ENCODE measurements around the gene RECQL5. TPM values are rescaled to one million over a fixed set of nuclear protein-coding genes. Genes with fewer than 3 reads are reported as not detected.

RECQL5 gene
- total RNA-seq, 1 donor from 2014 or later, result 11.2 TPM

- peak; percentile 6 to 53 for DNase-seq (ENCODE audit: low read depth in 2 of 2)
Measured at GRCh38 chr17:75619506-75620431, 47.2 kb downstream of the RECQL5 start.

GRCh38 chr17:75617675-75618074 is 49.3 kb downstream of the RECQL5 start:
- no peak for DNase-seq (ENCODE audit: low read depth in 2 of 2)

DNA sequence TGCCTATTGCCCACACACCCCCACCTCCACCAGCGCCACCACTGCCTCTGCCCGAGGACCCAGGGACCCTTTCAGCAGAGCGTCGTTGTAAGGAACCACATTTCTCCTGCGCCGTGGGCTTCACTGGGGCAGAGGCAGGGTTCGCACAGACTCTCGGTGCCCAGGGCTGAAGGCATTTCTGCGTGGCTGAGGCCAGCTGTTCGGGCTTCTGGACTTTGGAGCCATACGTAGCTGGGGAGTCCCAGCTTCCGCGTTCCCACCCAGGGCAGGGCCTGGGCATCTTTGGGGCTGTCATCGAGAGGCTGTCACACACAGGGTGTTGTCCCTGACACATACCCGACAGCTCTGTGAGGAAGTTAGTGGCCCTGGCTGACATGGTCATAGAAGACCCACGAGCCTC is 49.7 kb downstream of the RECQL5 start:
- no peak for DNase-seq (ENCODE audit: low read depth in 2 of 2)

- DNase-seq (ENCODE audit: low read depth in 2 of 2), result no peak
Measured at GRCh38 chr17:75616521-75617122, 50.3 kb downstream of the RECQL5 start.

GRCh38 chr17:75615301-75615700 is 51.7 kb downstream of the RECQL5 start:
- DNase-seq (ENCODE audit: low read depth in 2 of 2), result no peak

DNA sequence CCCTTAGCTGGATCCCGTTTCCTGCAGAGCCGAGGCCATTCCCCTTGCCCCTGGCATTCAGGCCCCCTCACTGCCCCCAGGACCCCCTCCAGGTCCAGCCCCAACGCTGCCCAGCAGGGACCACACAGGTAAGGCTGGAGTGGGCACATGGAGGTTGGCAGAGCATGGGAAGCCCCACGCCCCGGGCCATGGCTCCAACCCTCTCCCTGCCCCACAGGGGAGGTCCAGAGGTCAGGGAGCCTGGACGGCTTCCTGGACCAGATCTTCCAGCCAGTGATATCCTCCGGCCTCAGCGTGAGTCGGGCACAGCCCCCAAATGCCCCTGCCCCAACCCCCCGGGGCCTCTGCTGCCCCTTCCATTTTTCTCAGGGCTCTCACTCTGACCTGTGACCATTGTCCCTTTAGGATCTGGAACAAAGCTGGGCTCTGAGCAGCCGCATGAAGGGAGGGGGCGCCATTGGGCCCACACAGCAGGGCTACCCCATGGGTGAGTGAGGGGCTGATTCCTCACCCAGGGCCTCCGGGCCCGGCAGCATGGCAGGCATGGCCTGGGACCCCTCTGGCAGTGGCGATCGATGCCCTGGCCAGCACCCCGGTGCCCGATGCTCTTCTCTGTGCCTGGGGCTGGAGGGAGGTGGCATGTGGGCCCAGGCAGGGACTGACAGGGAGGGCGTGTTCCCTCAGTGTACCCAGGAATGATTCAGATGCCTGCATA is 52.2 kb downstream of the RECQL5 start:
- DNase-seq (ENCODE audit: low read depth in 2 of 2), result no peak

- no peak for DNase-seq (ENCODE audit: low read depth in 2 of 2)
Measured at GRCh38 chr17:75614006-75614405, 52.9 kb downstream of the RECQL5 start.

DNA sequence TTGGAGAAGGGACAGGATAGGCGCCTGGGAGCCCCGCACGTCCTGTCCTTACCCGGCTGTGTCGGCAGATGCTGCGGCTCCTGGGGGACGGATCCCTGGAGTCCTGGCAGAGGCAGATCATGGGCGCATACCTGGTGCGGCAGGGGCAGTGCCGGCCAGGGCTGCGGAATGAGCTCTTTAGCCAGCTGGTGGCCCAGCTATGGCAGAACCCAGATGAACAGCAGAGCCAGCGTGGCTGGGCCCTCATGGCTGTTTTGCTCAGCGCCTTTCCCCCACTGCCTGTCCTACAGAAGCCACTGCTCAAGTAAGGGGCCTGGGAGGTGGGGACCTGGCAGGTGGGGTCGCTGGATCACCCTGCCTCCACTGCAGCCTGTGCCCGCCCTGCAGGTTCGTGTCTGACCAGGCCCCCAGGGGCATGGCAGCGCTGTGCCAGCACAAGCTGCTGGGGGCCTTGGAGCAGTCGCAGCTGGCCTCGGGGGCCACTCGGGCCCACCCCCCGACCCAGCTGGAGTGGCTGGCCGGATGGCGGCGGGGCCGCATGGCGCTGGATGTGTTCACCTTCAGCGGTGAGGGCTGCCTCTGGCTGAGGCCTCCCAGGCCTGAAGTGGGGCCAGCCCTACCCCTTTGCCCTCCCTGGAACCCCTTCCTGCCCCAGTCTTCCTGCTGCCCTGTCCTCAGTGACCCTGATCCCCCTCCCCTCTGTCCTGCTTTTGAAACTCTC is 53.9 kb downstream of the RECQL5 start:
- no peak for DNase-seq (ENCODE audit: low read depth in 2 of 2)

GRCh38 chr17:75611851-75612429 is 55.0 kb downstream of the RECQL5 start:
- no peak for DNase-seq (ENCODE audit: low read depth in 2 of 2)

DNA sequence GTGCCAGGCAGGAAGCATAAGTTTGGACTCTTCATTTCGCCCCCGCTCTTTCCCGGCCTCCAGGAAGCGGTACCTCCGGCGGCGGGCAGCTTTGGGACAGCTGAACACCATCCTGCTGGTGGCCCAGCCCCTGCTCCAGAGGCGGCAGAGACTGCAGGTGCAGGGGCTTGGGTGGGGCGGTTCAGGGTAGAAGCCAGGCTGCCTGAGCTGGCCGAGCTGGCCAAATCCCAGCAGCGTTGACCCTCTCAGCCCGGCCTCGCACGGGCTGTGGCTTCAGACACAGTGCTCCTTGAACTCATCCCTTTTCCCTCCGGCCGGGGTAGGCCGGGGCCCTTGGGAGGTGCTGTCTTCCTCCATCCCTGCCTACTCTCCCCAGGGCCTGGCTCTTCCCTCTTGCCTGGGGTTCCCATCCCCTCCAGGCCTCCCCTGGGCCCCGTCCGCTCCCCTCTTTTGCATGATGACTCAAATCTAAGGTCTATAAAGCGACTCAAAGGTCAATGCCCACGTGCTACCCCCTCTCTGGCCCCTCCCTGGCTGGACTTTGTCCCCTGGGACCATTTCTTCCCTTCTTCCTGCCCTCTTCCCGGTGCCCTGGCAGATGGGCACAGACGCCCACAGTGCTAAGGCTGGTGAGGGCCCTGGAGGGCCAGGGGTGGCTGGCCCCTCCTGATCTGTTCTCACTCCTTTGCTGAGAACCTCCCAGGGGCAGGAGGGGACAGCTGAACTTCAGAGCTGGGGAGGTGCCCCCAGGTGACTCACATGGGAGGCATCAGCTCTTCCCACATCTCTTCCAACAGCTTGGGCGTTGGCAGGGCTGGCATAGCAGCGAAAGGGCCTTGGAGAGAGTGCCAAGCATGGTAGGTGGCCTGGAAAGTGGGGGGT is 56.6 kb downstream of the RECQL5 start:
- DNase-seq (ENCODE audit: low read depth in 2 of 2), result no peak

GRCh38 chr17:75607086-75607485 is 59.9 kb downstream of the RECQL5 start:
- no peak for DNase-seq (ENCODE audit: low read depth in 2 of 2)

- DNase-seq (ENCODE audit: low read depth in 2 of 2), result no peak
Measured at GRCh38 chr17:75605790-75606189, 61.2 kb downstream of the RECQL5 start.

GRCh38 chr17:75604034-75604695 is 62.8 kb downstream of the RECQL5 start:
- no peak for DNase-seq (ENCODE audit: low read depth in 2 of 2)

GRCh38 chr17:75603123-75603522 is 63.8 kb downstream of the RECQL5 start:
- no peak for DNase-seq (ENCODE audit: low read depth in 2 of 2)

DNA sequence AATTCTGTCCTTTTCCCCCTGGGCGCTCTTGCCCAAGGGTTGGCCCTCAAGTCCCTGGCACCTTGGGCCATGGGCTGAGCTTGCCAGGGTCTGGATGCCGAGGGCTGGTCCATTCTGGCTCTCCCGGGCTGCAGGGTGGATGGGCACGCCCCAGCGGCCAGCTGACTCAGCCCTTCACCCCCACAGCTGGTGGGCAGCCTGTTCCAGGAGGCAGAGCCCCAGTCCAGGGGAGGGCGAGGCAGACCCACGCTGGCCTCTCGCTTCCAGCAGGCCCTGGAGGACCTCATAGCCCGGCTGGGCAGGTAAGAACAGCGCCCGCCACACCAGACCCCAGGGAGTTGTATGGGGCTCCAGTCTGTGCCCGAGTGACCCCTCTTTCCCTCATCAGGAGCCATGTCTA is 64.3 kb downstream of the RECQL5 start:
- no peak for DNase-seq (ENCODE audit: low read depth in 2 of 2)

GRCh38 chr17:75601057-75601987 is 65.6 kb downstream of the RECQL5 start:
- DNase-seq (ENCODE audit: low read depth in 2 of 2), result peak in 1 of 2 donors; percentile 40

DNA sequence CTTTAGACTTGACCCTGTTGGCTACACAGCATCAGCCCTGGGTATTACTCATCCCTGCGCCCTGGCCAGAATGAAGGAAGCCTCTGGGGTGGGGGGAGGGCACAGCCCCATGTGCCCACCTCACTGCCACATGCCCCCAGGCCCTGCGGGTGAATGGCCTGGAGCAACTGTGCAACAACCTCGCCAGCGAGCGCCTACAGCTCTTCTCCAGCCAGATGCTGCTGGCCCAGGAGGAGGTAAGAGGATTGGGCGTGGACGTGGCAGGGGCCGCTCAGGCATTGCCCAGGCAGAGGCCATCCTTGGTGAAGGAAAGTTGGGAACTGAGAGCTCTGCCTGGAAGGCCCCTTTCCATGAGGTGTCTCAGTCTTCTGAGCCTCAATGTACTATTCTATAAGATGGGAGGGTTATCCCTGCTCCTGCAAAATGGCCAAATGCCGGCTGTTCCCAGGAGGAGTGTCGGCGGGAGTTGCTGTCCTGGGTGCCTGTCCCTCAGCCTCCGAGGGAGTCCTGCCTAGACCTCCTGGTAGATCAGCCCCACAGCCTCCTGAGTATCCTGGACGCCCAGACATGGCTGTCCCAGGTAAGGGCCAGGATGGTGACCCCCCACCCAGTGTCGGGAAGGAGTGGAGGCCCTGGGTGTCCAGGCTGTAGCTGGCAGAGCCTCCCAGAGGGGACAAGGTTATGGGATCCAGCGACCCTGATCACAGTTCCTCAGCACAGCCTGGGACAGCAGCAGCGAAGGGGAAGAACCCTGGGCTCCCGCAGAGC is 70.5 kb downstream of the RECQL5 start:
- no peak for DNase-seq (ENCODE audit: low read depth in 2 of 2)

DNA sequence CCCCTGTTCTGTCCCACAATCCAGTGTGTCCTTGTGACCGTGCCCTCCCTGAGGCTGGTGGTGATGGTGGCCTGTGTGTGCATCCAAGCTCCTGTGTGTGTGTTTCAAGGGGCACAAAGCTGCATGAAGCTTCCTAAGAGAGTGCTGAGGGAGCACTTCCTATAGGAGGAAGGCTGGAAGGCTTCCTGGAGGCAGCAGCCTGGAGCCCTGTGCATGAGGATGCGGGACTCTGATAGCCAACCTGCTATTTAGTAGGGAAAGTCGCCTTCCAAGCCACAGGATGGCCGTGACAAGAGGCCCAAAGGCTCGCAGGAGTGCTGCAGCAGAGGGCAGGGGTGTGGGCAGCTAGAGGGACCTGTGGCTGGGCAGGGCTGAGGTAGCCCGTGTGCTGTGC is 71.0 kb downstream of the RECQL5 start:
- DNase-seq (ENCODE audit: low read depth in 2 of 2), result no peak
